Esophagus squamous epithelium (tissue), 5 donors: ENCODE results near the gene RBM6. TPM values are rescaled to one million over a fixed set of nuclear protein-coding genes. Genes with fewer than 3 reads are reported as not detected.

Source experiments
- DNase-seq: peaks from one replicate; lab custom pipeline; 2025; lab: John Stamatoyannopoulos, UW
- H3K27ac ChIP-seq, 4 donors: fragments of 200-600 bp; sonication (generic); one replicate each; pipeline ENCODE4 v1.5.1; 2016 to 2019; ENCODE audit warnings: mild to moderate bottlenecking in 1 of 4
- H3K27me3 ChIP-seq, 4 donors: fragments of 200-600 bp; sonication (generic); 1 replicate in 3 of 4; 2 replicates in 1 of 4; pipeline versions ENCODE4 v1.5.1 to v1.6.0; 2017 to 2021; ENCODE audit warnings: antibody characterized with exemption in 1 of 4
- H3K36me3 ChIP-seq, 3 donors: fragments of 200-600 bp; sonication (generic); one replicate each; pipeline ENCODE4 v1.5.1; 2016 to 2019
- H3K4me1 ChIP-seq, 3 donors: fragments of 200-600 bp; sonication (generic); one replicate each; pipeline ENCODE4 v1.5.1; 2017 to 2019
- H3K4me3 ChIP-seq, 4 donors: fragments of 200-600 bp; sonication (generic); 1 replicate in 3 of 4; 2 replicates in 1 of 4; pipeline ENCODE4 v1.5.1; 2016 to 2019; ENCODE audit warnings: mild to moderate bottlenecking in 2 of 4, moderate library complexity in 1 of 4
- H3K9me3 ChIP-seq, 3 donors: fragments of 200-600 bp; sonication (generic); one replicate each; pipeline ENCODE4 v1.5.1; 2016 to 2019
- CTCF ChIP-seq, 6 experiments: fragments of 450-650 bp in 4 of 6; fragments of 200-600 bp in 2 of 6; sonication (generic) in 2 of 6; IDR thresholded peaks; one replicate each; pipeline ENCODE4 v1.5.1; 2016 to 2019; ENCODE audit warnings: antibody characterized with exemption in 6 of 6, mild to moderate bottlenecking in 4 of 6, moderate library complexity in 4 of 6
- POLR2A ChIP-seq, 4 donors: fragments of 450-650 bp; IDR thresholded peaks; one replicate each; pipeline ENCODE4 v1.6.1; 2017; ENCODE audit warnings: antibody characterized with exemption in 4 of 4, mild to moderate bottlenecking in 4 of 4, moderate library complexity in 3 of 4
- WGBS, 2 donors: methylation state at CpG; one replicate each; pipeline ENCODE4 v1.1.5; 2018; 5-methylcytosine and 5-hydroxymethylcytosine counted together
- intact Hi-C: fragments of 100-400 bp; cut with DNase I; formaldehyde crosslinking; loops from one replicate; pipeline ENCODE4 v1.15.0; 2022
- total RNA-seq, 4 donors: library from RNA; depleted of rRNA; stranded (reverse); fragments of >200 nt; gene quantifications; one replicate each; pipeline ENCODE4 v1.1.0, GENCODE V29; 2016
- donor health status: DM: yes; HTN: yes; CAD: no.

RBM6 gene
- total RNA-seq, 4 donors from 2014 or later: 32.2 to 85.1 (median 42.7) TPM

GRCh38 chr3:50003216-50003615 is 63.3 kb downstream of the RBM6 start:
- no peaks in the 10 kb centered on the region for H3K27me3 ChIP-seq
- WGBS, 2 donors: 86 to 87% methylated on average over 3 of the region's 3 CpGs
- DNase-seq: no peak
- TF ChIP-seq POLR2A (IDR thresholded peaks at IDR 0.05): no peak
- TF ChIP-seq CTCF (IDR thresholded peaks at IDR 0.05): no peak
- peaks cover 0 to 80% (median 0%) of the 10 kb centered on the region in 3 donors for H3K36me3 ChIP-seq
- H3K4me1 ChIP-seq: peaks cover 0 to 7% (median 0%) of the 10 kb centered on the region in 3 donors
- H3K27ac ChIP-seq: no peak overlapping the region
- H3K4me3 ChIP-seq: no peak overlapping the region
- no peaks in the 10 kb centered on the region for H3K9me3 ChIP-seq
- intact Hi-C loops: no loop called here

- TF ChIP-seq CTCF (IDR thresholded peaks at IDR 0.05) (no peak), POLR2A (IDR thresholded peaks at IDR 0.05) (no peak)
- intact Hi-C loops: no loop called here
- Histone ChIP-seq H3K27me3 (no peaks in the 10 kb centered on the region), H3K9me3 (no peaks in the 10 kb centered on the region), H3K4me3 (no peak overlapping the region), H3K27ac (no peak overlapping the region), H3K4me1 (peaks cover 0 to under 1% (median 0%) of the 10 kb centered on the region in 3 donors), H3K36me3 (peaks cover 0 to 77% (median 0%) of the 10 kb centered on the region in 3 donors)
- DNase-seq: no peak
- WGBS, 2 donors: 25 to 36% methylated on average over 1 of the region's 1 CpG
Observed at GRCh38 chr3:50003824-50004223, 63.9 kb downstream of the RBM6 start.

GRCh38 chr3:50008931-50009330 is 69.0 kb downstream of the RBM6 start:
- intact Hi-C loops: no loop called here
- TF ChIP-seq POLR2A (IDR thresholded peaks at IDR 0.05): no peak
- no peak for TF ChIP-seq CTCF (IDR thresholded peaks at IDR 0.05)
- Histone ChIP-seq H3K4me1 (no peaks in the 10 kb centered on the region), H3K9me3 (no peaks in the 10 kb centered on the region), H3K36me3 (peaks cover 0 to 78% (median 0%) of the 10 kb centered on the region in 3 donors), H3K27me3 (no peaks in the 10 kb centered on the region), H3K27ac (no peak overlapping the region), H3K4me3 (no peak overlapping the region)
- 43 to 67% methylated on average over 1 of the region's 1 CpG for WGBS, 2 donors
- no peak for DNase-seq

- Histone ChIP-seq H3K4me1 (no peaks in the 10 kb centered on the region), H3K27me3 (no peaks in the 10 kb centered on the region), H3K4me3 (no peak overlapping the region), H3K36me3 (peaks cover 0 to 68% (median 0%) of the 10 kb centered on the region in 3 donors), H3K27ac (no peak overlapping the region), H3K9me3 (no peaks in the 10 kb centered on the region)
- intact Hi-C loops: no loop called here
- DNase-seq: no peak
- no peak for TF ChIP-seq POLR2A (IDR thresholded peaks at IDR 0.05)
- no peak for TF ChIP-seq CTCF (IDR thresholded peaks at IDR 0.05)
- 64 to 73% methylated on average over 1 of the region's 1 CpG for WGBS, 2 donors
Observed at GRCh38 chr3:50010959-50011358, 71.0 kb downstream of the RBM6 start.

- no peaks in the 10 kb centered on the region for H3K9me3 ChIP-seq
- no peak overlapping the region for H3K4me3 ChIP-seq
- no peak overlapping the region for H3K27ac ChIP-seq
- H3K4me1 ChIP-seq: no peaks in the 10 kb centered on the region
- peaks cover 0 to 71% (median 0%) of the 10 kb centered on the region in 3 donors for H3K36me3 ChIP-seq
- TF ChIP-seq POLR2A (IDR thresholded peaks at IDR 0.05) (no peak), CTCF (IDR thresholded peaks at IDR 0.05) (no peak)
- H3K27me3 ChIP-seq: no peaks in the 10 kb centered on the region
- intact Hi-C loops: no loop called here
- 83 to 89% methylated on average over 4 of the region's 4 CpGs for WGBS, 2 donors
- no peak for DNase-seq
Observed at GRCh38 chr3:50015918-50016317, 76.0 kb downstream of the RBM6 start.
